CD14-positive monocyte (primary cell): Measurements from ENCODE around the gene IL36RN. TPM values are rescaled to one million over a fixed set of nuclear protein-coding genes. Genes with fewer than 3 reads are reported as not detected.

Source experiments
- DNase-seq, 3 donors: peaks; one replicate each; pipeline ENCODE4 v3.0.0-alpha.2; 2011 to 2022
- H2AFZ ChIP-seq: 2 replicates; pipeline ENCODE4 v1.6.0; 2012; ENCODE audit warnings: mild to moderate bottlenecking, low read depth, low read length, inconsistent platforms; ENCODE audit not compliant: insufficient read depth, poor library complexity, severe bottlenecking
- H3K27ac ChIP-seq, 2 donors: 1 replicate in 1 of 2; 2 replicates in 1 of 2; pipeline ENCODE4 v1.5.1; 2012 to 2013; ENCODE audit warnings: low read length in 2 of 2, control low read depth in 1 of 2, inconsistent platforms in 1 of 2, low read depth in 1 of 2, mild to moderate bottlenecking in 1 of 2
- H3K27me3 ChIP-seq, 2 donors: one replicate each; pipeline versions ENCODE4 v1.6.0 to v1.6.1; 2011 to 2013; ENCODE audit warnings: low read length in 2 of 2; ENCODE audit not compliant: control insufficient read depth in 2 of 2, insufficient read depth in 2 of 2
- H3K36me3 ChIP-seq, 2 donors: replicated peaks in 1 of 2; 1 replicate in 1 of 2; 2 replicates in 1 of 2; pipeline versions ENCODE4 v1.5.1 to v1.6.1; 2012 to 2013; ENCODE audit warnings: low read length in 2 of 2, control low read depth in 1 of 2, inconsistent platforms in 1 of 2, mild to moderate bottlenecking in 1 of 2; ENCODE audit not compliant: insufficient read depth in 2 of 2, control insufficient read depth in 1 of 2
- H3K4me1 ChIP-seq, 2 donors: 1 replicate in 1 of 2; 2 replicates in 1 of 2; pipeline versions ENCODE4 v1.5.1 to v1.6.1; 2012 to 2013; ENCODE audit warnings: low read length in 2 of 2, control low read depth in 1 of 2, inconsistent platforms in 1 of 2, mild to moderate bottlenecking in 1 of 2, moderate library complexity in 1 of 2; ENCODE audit not compliant: insufficient read depth in 2 of 2, control insufficient read depth in 1 of 2
- H3K4me2 ChIP-seq: replicated peaks from 2 replicates; pipeline ENCODE3; 2012; ENCODE audit warnings: low read length, moderate library complexity, mild to moderate bottlenecking; ENCODE audit not compliant: poor library complexity, severe bottlenecking; ENCODE audit errors: extremely low read depth
- H3K4me3 ChIP-seq, 3 experiments: fragments of 200-600 bp in 1 of 3; sonication (generic) in 1 of 3; replicated peaks in 1 of 3; 1 replicate in 2 of 3; 2 replicates in 1 of 3; pipeline ENCODE4 v1.5.1; 2011 to 2013; ENCODE audit warnings: low read length in 3 of 3, mild to moderate bottlenecking in 3 of 3, control low read depth in 2 of 3, low read depth in 2 of 3, inconsistent platforms in 1 of 3, moderate library complexity in 1 of 3
- H3K79me2 ChIP-seq: 2 replicates; pipeline ENCODE4 v1.6.0; 2012; ENCODE audit warnings: mild to moderate bottlenecking, control low read depth, inconsistent platforms, low read length, moderate library complexity; ENCODE audit not compliant: insufficient read depth
- H3K9ac ChIP-seq: 2 replicates; pipeline ENCODE4 v1.6.0; 2017; ENCODE audit warnings: low read length, mild to moderate bottlenecking; ENCODE audit not compliant: insufficient read depth, poor library complexity, severe bottlenecking
- H3K9me3 ChIP-seq, 2 donors: replicated peaks in 1 of 2; 1 replicate in 1 of 2; 2 replicates in 1 of 2; pipeline versions ENCODE4 v1.5.1 to v1.6.1; 2012 to 2013; ENCODE audit warnings: low read length in 2 of 2, control low read depth in 1 of 2; ENCODE audit not compliant: control insufficient read depth in 1 of 2, insufficient read depth in 1 of 2
- H4K20me1 ChIP-seq: 2 replicates; pipeline ENCODE4 v1.6.0; 2012; ENCODE audit warnings: mild to moderate bottlenecking, low read length, control low read depth, moderate library complexity; ENCODE audit not compliant: insufficient read depth
- H3K27ac Mint-ChIP-seq, 7 donors: one replicate each; pipeline ENCODE4 v1.8.0; 2020; ENCODE audit warnings: mild to moderate bottlenecking in 7 of 7, mixed read lengths in 7 of 7, moderate library complexity in 6 of 7, inconsistent platforms in 2 of 7
- H3K27me3 Mint-ChIP-seq, 3 donors: one replicate each; pipeline ENCODE4 v1.8.0; 2021 to 2022; ENCODE audit warnings: low read depth in 3 of 3, mild to moderate bottlenecking in 3 of 3, mixed read lengths in 3 of 3, moderate library complexity in 3 of 3, inconsistent platforms in 1 of 3
- H3K36me3 Mint-ChIP-seq, 2 donors: one replicate each; pipeline ENCODE4 v1.8.0; 2020; ENCODE audit warnings: mixed read lengths in 2 of 2, inconsistent platforms in 1 of 2, mild to moderate bottlenecking in 1 of 2
- H3K4me1 Mint-ChIP-seq: one replicate; pipeline ENCODE4 v1.8.0; 2020; ENCODE audit warnings: mild to moderate bottlenecking, mixed read lengths
- H3K4me3 Mint-ChIP-seq, 2 donors: one replicate each; pipeline ENCODE4 v1.8.0; 2020; ENCODE audit warnings: mild to moderate bottlenecking in 2 of 2, mixed read lengths in 2 of 2, moderate library complexity in 1 of 2
- H3K9me3 Mint-ChIP-seq, 7 donors: one replicate each; pipeline ENCODE4 v1.8.0; 2020 to 2022; ENCODE audit warnings: mixed read lengths in 7 of 7, mild to moderate bottlenecking in 6 of 7, moderate library complexity in 6 of 7, inconsistent platforms in 2 of 7
- CTCF ChIP-seq: fragments of 200-600 bp; IDR thresholded peaks from one replicate; pipeline ENCODE4 v1.8.0; 2022; ENCODE audit warnings: antibody characterized with exemption, mild to moderate bottlenecking
- WGBS: methylation state at CpG from one replicate; pipeline ENCODE4 v1.1.5; 2013; ENCODE audit warnings: missing lambda C conversion rate; ENCODE audit not compliant: insufficient coverage; 5-methylcytosine and 5-hydroxymethylcytosine counted together
- intact Hi-C, 2 donors: fragments of 100-400 bp; cut with micrococcal nuclease; formaldehyde crosslinking; loops; one replicate each; pipeline versions ENCODE4 v1.15.0 to v1.15.1; 2023
- polyA plus RNA-seq, 3 donors: library from polyadenylated mRNA; depleted of rRNA in 1 of 3; unstranded in 2 of 3; stranded (reverse) in 1 of 3; fragments of 300-500 nt in 2 of 3; fragments of >200 nt in 1 of 3; fragmentation: Illumina TruSeq in 2 of 3; gene quantifications; 1 replicate in 2 of 3; 2 replicates in 1 of 3; pipeline ENCODE4 v1.2.3, GENCODE V29; 2012 to 2021

The IL36RN gene
- polyA plus RNA-seq, 3 donors = not detected

- Histone ChIP-seq H3K36me3 (no peaks in the 10 kb centered on the region), H4K20me1 (no peaks in the 10 kb centered on the region), H3K27ac (no peak overlapping the region), H3K9ac (no peak overlapping the region), H3K27me3 (no peaks in the 10 kb centered on the region), H3K79me2 (no peaks in the 10 kb centered on the region), H3K4me2 (no peak overlapping the region), H3K4me1 (no peaks in the 10 kb centered on the region), H2AFZ (no peak overlapping the region), H3K9me3 (no peaks in the 10 kb centered on the region), H3K4me3 (no peak overlapping the region)
- Mint-ChIP-seq H3K4me3 (no peak overlapping the region), H3K27me3 (peaks cover 4 to 6% (median 4%) of the 10 kb centered on the region in 3 donors), H3K9me3 (peaks cover 0 to 2% (median 0%) of the 10 kb centered on the region in 7 donors), H3K4me1 (no peaks in the 10 kb centered on the region), H3K27ac (no peak overlapping the region), H3K36me3 (no peaks in the 10 kb centered on the region)
- no peak for DNase-seq
- WGBS = 87% methylated on average over 3 of the region's 5 CpGs
- no peak for TF ChIP-seq CTCF
- intact Hi-C loops = no loop called here
Observed at GRCh38 chr2:113064281-113064680, 5.3 kb downstream of the IL36RN start.

GRCh38 chr2:113064898-113065297 lies 5.9 kb downstream of the IL36RN start:
- H4K20me1 ChIP-seq = no peaks in the 10 kb centered on the region
- no peaks in the 10 kb centered on the region for H3K36me3 ChIP-seq
- H3K9me3 ChIP-seq = no peaks in the 10 kb centered on the region
- no peak for TF ChIP-seq CTCF
- H2AFZ ChIP-seq = no peak overlapping the region
- Mint-ChIP-seq H3K36me3 (no peaks in the 10 kb centered on the region), H3K27ac (no peak overlapping the region), H3K4me1 (no peaks in the 10 kb centered on the region), H3K4me3 (no peak overlapping the region), H3K9me3 (peaks cover 0 to 2% (median 0%) of the 10 kb centered on the region in 7 donors), H3K27me3 (peaks cover 2 to 6% (median 4%) of the 10 kb centered on the region in 3 donors)
- no peaks in the 10 kb centered on the region for H3K27me3 ChIP-seq
- no peaks in the 10 kb centered on the region for H3K79me2 ChIP-seq
- no peak for DNase-seq
- intact Hi-C loops = no loop called here
- H3K9ac ChIP-seq = no peak overlapping the region
- no peaks in the 10 kb centered on the region for H3K4me1 ChIP-seq
- WGBS = 89% methylated on average over 1 of the region's 1 CpG
- no peak overlapping the region for H3K4me3 ChIP-seq
- H3K4me2 ChIP-seq = no peak overlapping the region
- no peak overlapping the region for H3K27ac ChIP-seq
